ENCODE data around the gene SPAG8. TPM values are rescaled to one million over a fixed set of nuclear protein-coding genes. Genes with fewer than 3 reads are reported as not detected.

Gene SPAG8
- total and polyA plus RNA-seq, 2 donors (not counting 1 experiment from before 2014, with no cell fraction given): 2.0 to 5.4 TPM

DNA sequence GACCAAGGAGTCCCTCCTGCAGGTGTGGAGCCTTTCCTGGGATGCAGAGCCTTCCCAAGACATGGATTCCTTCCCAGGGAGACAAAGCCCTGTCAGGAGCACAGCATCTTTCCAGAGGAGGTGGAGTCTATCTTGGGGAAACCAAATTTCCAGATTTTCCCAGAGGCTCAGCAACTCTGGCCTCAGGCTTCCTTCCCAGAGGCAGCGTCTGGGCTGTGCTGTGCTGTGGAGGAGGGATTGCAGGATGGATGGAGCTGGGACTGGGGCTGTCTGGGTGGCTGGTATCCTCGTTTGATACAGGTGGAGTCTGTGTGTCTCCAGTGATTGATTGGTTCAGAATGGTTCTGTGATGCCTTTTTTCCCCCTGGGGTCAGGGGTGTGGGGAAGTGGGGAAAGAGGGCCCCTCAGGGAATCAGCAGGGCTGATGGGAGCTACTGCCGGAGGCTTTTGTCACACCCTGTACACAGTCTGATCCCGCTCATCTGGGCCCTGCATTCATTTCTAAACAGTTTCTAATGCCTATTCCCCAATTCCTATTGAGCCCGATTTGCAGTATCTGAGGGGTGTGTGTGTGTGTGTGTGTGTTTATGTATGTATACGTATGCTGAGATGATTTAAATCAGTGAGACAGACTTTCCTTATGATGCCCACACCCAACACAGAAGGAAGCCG, 42.2 kb upstream of the SPAG8 start:
- intact Hi-C loops (cut with micrococcal nuclease): no loop called here

More for the DNA sequence above, 42.2 kb upstream of the SPAG8 start:
- ChIA-PET CTCF (no interaction called here), POLR2A (no interaction called here)
- H3K36me3 ChIP-seq (replicated peaks in 1 of 2; ENCODE audit: control extremely low read depth in 1 of 2, control insufficient read depth in 1 of 2, extremely low read depth in 1 of 2, insufficient read depth in 2 of 2, low read length in 1 of 2): no peaks in the 10 kb centered on the region
- WGBS (ENCODE audit: insufficient coverage): 83% methylated on average over 2 of the region's 7 CpGs
- DNase-seq (no peak), ATAC-seq (ENCODE audit: low read depth) (no peak)
- no peaks in the 10 kb centered on the region for H3K27me3 ChIP-seq (replicated peaks in 1 of 4; ENCODE audit: control extremely low read depth in 1 of 4, control insufficient read depth in 3 of 4, insufficient read depth in 4 of 4, low read length in 3 of 4)
- H3K4me3 Mint-ChIP-seq: no peak overlapping the region
- no peaks in the 10 kb centered on the region for H3K9me3 ChIP-seq (ENCODE audit: control extremely low read depth in 1 of 3, control insufficient read depth in 2 of 3, insufficient read depth in 1 of 3, low read length in 2 of 3)
- no peak overlapping the region for H2AFZ ChIP-seq (ENCODE audit: insufficient read depth, low read depth, low read length, poor library complexity, severe bottlenecking)
- H3K79me2 ChIP-seq (ENCODE audit: control insufficient read depth, insufficient read depth, low read length): no peaks in the 10 kb centered on the region
- H4K20me1 ChIP-seq (ENCODE audit: control insufficient read depth, insufficient read depth, low read length, poor library complexity, severe bottlenecking): no peaks in the 10 kb centered on the region
- H3K27ac Mint-ChIP-seq: no peak overlapping the region
- no peak overlapping the region for H3K27ac ChIP-seq (ENCODE audit: low read length in 2 of 2)
- H3K9me3 Mint-ChIP-seq (ENCODE audit: insufficient read depth): no peaks in the 10 kb centered on the region
- H3K4me1 Mint-ChIP-seq: peaks cover 3% of the 10 kb centered on the region
- no peak overlapping the region for H3K9ac ChIP-seq (ENCODE audit: low read length)
- no peaks in the 10 kb centered on the region for H3K27me3 Mint-ChIP-seq
- TF ChIP-seq EZH2 (IDR thresholded peaks at IDR 0.05; ENCODE audit: borderline replicate concordance, insufficient read depth, low read depth, low read length, poor library complexity, severe bottlenecking) (no peak), CTCF (IDR thresholded peaks at IDR 0.05) (no peak)
- peaks cover 0 to 5% of the 10 kb centered on the region in 2 donors for H3K4me1 ChIP-seq (ENCODE audit: control insufficient read depth in 2 of 2, insufficient read depth in 2 of 2, low read length in 2 of 2)
- H3K4me2 ChIP-seq (replicated peaks; ENCODE audit: low read depth, low read length, poor library complexity, severe bottlenecking): no peak overlapping the region
- H3K4me3 ChIP-seq (ENCODE audit: control extremely low read depth in 1 of 5, extremely low read depth in 1 of 5, insufficient read depth in 1 of 5, low read depth in 2 of 5, low read length in 4 of 5): no peak overlapping the region

All from B cell (primary cell).